SK-N-SH (cell line): ENCODE results near the gene TMPRSS12. TPM values are rescaled to one million over a fixed set of nuclear protein-coding genes. Genes with fewer than 3 reads are reported as not detected.

Experiments used
- CTCF ChIA-PET: fragments of 300-600, 350-600 bp; formaldehyde crosslinking; extraction: SDS; loops from one replicate; lab custom pipeline; 2021; lab: Yijun Ruan, JAX
- POLR2A ChIA-PET: fragments of 350-600 bp; sonication (Branson Sonifier 250); formaldehyde crosslinking; extraction: SDS; loops from one replicate; lab custom pipeline; 2020; ENCODE audit warnings: antibody characterized with exemption, inconsistent platforms; lab: Yijun Ruan, JAX
- DNase-seq: peaks from one replicate; pipeline ENCODE4 v3.0.0; 2012
- H2AFZ ChIP-seq: fragments of 200-600 bp; sonication (generic); 2 replicates; pipeline ENCODE4 v1.8.1; 2016; ENCODE audit warnings: antibody characterized with exemption, mild to moderate bottlenecking, low read depth
- H3F3A ChIP-seq: fragments of 200-600 bp; sonication (generic); replicated peaks from 2 replicates; pipeline ENCODE3; 2016; ENCODE audit warnings: antibody characterized with exemption, mild to moderate bottlenecking; ENCODE audit not compliant: insufficient read depth
- H3K27ac ChIP-seq, 2 experiments: fragments of 200-500 bp in 1 of 2; fragments of 200-600 bp in 1 of 2; sonication (Bioruptor generic) in 1 of 2; sonication (generic), shearing (Covaris generic) in 1 of 2; 2 replicates each; pipeline versions ENCODE4 v1.5.1 to v1.6.1; 2014 to 2016; ENCODE audit warnings: low read depth in 2 of 2, inconsistent platforms in 1 of 2, low read length in 1 of 2, mild to moderate bottlenecking in 1 of 2, mixed read lengths in 1 of 2
- H3K27me3 ChIP-seq: fragments of 200-600 bp; sonication (generic), shearing (Covaris generic); 2 replicates; pipeline ENCODE4 v1.6.1; 2016; ENCODE audit warnings: mixed run types; ENCODE audit not compliant: insufficient read depth
- H3K36me3 ChIP-seq, 2 experiments: fragments of 200-500 bp in 1 of 2; fragments of 200-600 bp in 1 of 2; sonication (Bioruptor generic) in 1 of 2; sonication (generic) in 1 of 2; replicated peaks in 1 of 2; 2 replicates each; pipeline versions ENCODE3 to v1.5.1; 2014 to 2016; ENCODE audit warnings: low read length in 1 of 2, mild to moderate bottlenecking in 1 of 2; ENCODE audit not compliant: insufficient read depth in 2 of 2, control insufficient read depth in 1 of 2
- H3K4me1 ChIP-seq, 2 experiments: fragments of 200-500 bp in 1 of 2; fragments of 200-600 bp in 1 of 2; sonication (Bioruptor generic) in 1 of 2; sonication (generic), shearing (Covaris generic) in 1 of 2; 2 replicates each; pipeline versions ENCODE4 v1.5.1 to v1.6.1; 2014 to 2016; ENCODE audit warnings: low read depth in 1 of 2, low read length in 1 of 2, mixed run types in 1 of 2; ENCODE audit not compliant: insufficient read depth in 2 of 2, control insufficient read depth in 1 of 2
- H3K4me2 ChIP-seq: fragments of 200-600 bp; sonication (generic), shearing (Covaris generic); 2 replicates; pipeline ENCODE4 v1.6.1; 2017; ENCODE audit warnings: mixed run types
- H3K4me3 ChIP-seq, 2 experiments: fragments of 200-500 bp in 1 of 2; fragments of 200-600 bp in 1 of 2; sonication (Bioruptor generic) in 1 of 2; sonication (generic), shearing (Covaris generic) in 1 of 2; 2 replicates each; pipeline versions ENCODE4 v1.5.1 to v1.8.1; 2014 to 2016; ENCODE audit warnings: low read depth in 2 of 2, inconsistent platforms in 1 of 2, low read length in 1 of 2, mild to moderate bottlenecking in 1 of 2, mixed read lengths in 1 of 2, moderate library complexity in 1 of 2
- H3K79me2 ChIP-seq: fragments of 200-600 bp; sonication (generic); 2 replicates; pipeline ENCODE4 v1.8.1; 2017; ENCODE audit warnings: mild to moderate bottlenecking; ENCODE audit not compliant: insufficient read depth
- H3K9ac ChIP-seq: fragments of 200-600 bp; sonication (generic); 2 replicates; pipeline ENCODE4 v1.6.1; 2017; ENCODE audit warnings: mixed run types
- H3K9me2 ChIP-seq: fragments of 200-600 bp; sonication (generic); 2 replicates; pipeline ENCODE4 v1.6.1; 2017; ENCODE audit warnings: mixed run types
- H3K9me3 ChIP-seq: fragments of 200-600 bp; sonication (generic); 2 replicates; pipeline ENCODE4 v1.6.1; 2017; ENCODE audit warnings: mixed run types, mild to moderate bottlenecking, moderate library complexity
- H4K20me1 ChIP-seq: fragments of 200-600 bp; sonication (generic); 2 replicates; pipeline ENCODE4 v1.6.1; 2017; ENCODE audit warnings: mild to moderate bottlenecking, mixed run types; ENCODE audit not compliant: insufficient read depth
- ELF1 ChIP-seq: IDR thresholded peaks from 2 replicates; pipeline ENCODE4 v1.4.0; 2012
- EP300 ChIP-seq, 2 experiments: IDR thresholded peaks; 2 replicates each; pipeline versions ENCODE4 v1.4.0 to v1.6.1; 2012; ENCODE audit warnings: borderline replicate concordance in 1 of 2, low read depth in 1 of 2, low read length in 1 of 2
- FOSL2 ChIP-seq: IDR thresholded peaks from 2 replicates; pipeline ENCODE4 v1.4.0; 2012; ENCODE audit warnings: low read depth, mild to moderate bottlenecking, moderate library complexity, borderline replicate concordance
- NRF1 ChIP-seq: IDR thresholded peaks from 2 replicates; pipeline ENCODE4 v1.6.1; 2012; ENCODE audit warnings: low read depth, mild to moderate bottlenecking, low read length
- PBX3 ChIP-seq: IDR thresholded peaks from 2 replicates; pipeline ENCODE4; 2012
- SMC3 ChIP-seq: IDR thresholded peaks from 2 replicates; pipeline ENCODE4 v1.6.1; 2012; ENCODE audit warnings: low read depth, low read length, improper control_type of control experiment
- WGBS: methylation state at CpG from one replicate; pipeline ENCODE4 v1.1.6; 2017; ENCODE audit warnings: low lambda C conversion rate; 5-methylcytosine and 5-hydroxymethylcytosine counted together
- polyA plus RNA-seq, 3 experiments: library from polyadenylated mRNA; depleted of rRNA; stranded (reverse); fragments of >200 nt; gene quantifications; 2 replicates each; pipeline ENCODE4 v1.2.3, GENCODE V29; 2012

Gene TMPRSS12
- polyA plus RNA-seq, 1 of the 3 experiments (the other 2 are of a cell fraction) = not detected

DNA sequence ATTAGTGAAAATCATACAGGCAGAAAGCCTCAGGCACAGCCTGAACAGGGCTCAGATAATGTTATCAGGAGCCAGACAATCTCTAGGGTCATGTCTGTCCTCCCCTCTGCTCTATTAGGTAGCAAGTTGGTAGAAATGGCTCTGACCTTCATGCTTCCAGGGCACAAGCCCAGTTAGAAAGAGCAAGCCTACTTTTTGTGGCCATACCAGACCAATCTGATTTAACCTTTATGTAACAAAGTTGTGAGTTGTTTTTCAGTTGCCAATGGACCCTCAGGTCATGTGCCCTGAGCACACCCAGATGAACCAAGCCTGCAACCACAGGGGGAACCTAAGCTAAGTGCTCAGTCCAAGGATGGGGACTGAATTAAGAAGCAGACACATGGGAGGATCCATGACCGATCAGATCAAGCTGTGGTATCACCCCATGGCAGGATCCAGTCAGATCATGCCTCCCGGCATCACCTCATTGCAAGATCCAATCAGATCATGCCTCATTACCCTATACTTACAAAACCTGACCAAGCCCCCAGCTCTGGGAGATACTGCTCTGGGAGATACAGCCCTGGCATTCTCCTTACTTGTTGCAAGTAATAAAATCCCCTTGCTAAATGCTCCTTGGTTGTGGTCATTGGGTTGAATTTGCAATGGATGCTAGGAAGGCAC is 90.9 kb downstream of the TMPRSS12 start:
- Histone ChIP-seq H3K9me3 (no peaks in the 10 kb centered on the region), H3K79me2 (no peaks in the 10 kb centered on the region), H3K4me1 (peaks cover 0 to 6% of the 10 kb centered on the region in 2 experiments; a peak in 1 of 4 replicates), H3K36me3 (peaks cover 0 to 3% of the 10 kb centered on the region in 2 experiments), H3F3A (no peaks in the 10 kb centered on the region), H3K27me3 (no peaks in the 10 kb centered on the region), H3K27ac (peak overlapping the region in 1 of 2 experiments; percentile 3; a peak in 1 of 4 replicates), H4K20me1 (no peaks in the 10 kb centered on the region), H2AFZ (no peak overlapping the region), H3K9ac (no peak overlapping the region), H3K9me2 (no peaks in the 10 kb centered on the region), H3K4me3 (no peak overlapping the region)
- ChIA-PET POLR2A (no interaction called here), CTCF (no interaction called here)
- 84% methylated on average over 2 of the region's 2 CpGs for WGBS
- DNase-seq = no peak
- TF ChIP-seq ELF1 (no peak), FOSL2 (no peak), PBX3 (no peak), SMC3 (no peak), EP300 (IDR thresholded peaks at IDR 0.05; ENCODE audit: borderline replicate concordance in 1 of 2, low read depth in 1 of 2, low read length in 1 of 2) (no peak)
- TF ChIP-seq, all 33 proteins: peak for 0
- H3K4me2 ChIP-seq = no peak overlapping the region

DNA sequence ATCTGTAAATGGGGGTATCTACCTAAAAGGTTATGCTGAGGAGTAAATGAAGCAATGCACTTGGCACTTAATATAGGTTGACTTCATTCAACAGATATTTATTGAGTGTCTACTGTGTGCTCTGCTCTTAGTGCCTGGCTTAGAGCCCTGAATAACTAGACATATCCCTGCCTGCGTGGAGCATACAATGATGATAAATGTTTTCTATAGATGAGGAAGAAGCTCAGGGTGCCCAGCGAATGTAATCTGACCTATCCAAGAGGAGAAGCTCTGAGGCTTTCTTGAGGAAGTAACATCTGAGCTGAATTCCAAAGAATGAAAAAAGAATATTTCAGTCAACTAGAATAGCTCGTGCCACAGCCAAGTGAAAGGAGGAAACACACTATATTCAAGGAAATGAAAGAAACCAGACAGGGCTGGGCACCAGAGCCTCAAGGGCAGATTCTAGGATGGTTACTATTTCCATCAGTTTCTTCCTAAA is 91.7 kb downstream of the TMPRSS12 start:
- no peak overlapping the region for H3K4me2 ChIP-seq
- H3K79me2 ChIP-seq = no peaks in the 10 kb centered on the region
- DNase-seq = no peak
- H3K9ac ChIP-seq = no peak overlapping the region
- no peak for TF ChIP-seq NRF1
- TF ChIP-seq PBX3 = peak; percentile 20; the same call in 1 of the 2 replicates
- ChIA-PET POLR2A (no interaction called here), CTCF (no interaction called here)
- peak overlapping the region in 1 of 2 experiments; percentile 29; a peak in 2 of 4 replicates for H3K27ac ChIP-seq
- no peaks in the 10 kb centered on the region for H3F3A ChIP-seq
- 56% methylated on average over 3 of the region's 3 CpGs for WGBS
- no peaks in the 10 kb centered on the region for H3K9me3 ChIP-seq
- H3K27me3 ChIP-seq = no peaks in the 10 kb centered on the region
- peaks cover 0 to 3% of the 10 kb centered on the region in 2 experiments for H3K36me3 ChIP-seq
- no peak overlapping the region; the same call in 1 of the 2 replicates for H2AFZ ChIP-seq
- peaks cover 0 to 6% of the 10 kb centered on the region in 2 experiments; a peak in 1 of 4 replicates for H3K4me1 ChIP-seq
- H4K20me1 ChIP-seq = no peaks in the 10 kb centered on the region
- no peak overlapping the region for H3K4me3 ChIP-seq
- H3K9me2 ChIP-seq = no peaks in the 10 kb centered on the region
